Measurements from ENCODE around the gene SST.

DNA sequence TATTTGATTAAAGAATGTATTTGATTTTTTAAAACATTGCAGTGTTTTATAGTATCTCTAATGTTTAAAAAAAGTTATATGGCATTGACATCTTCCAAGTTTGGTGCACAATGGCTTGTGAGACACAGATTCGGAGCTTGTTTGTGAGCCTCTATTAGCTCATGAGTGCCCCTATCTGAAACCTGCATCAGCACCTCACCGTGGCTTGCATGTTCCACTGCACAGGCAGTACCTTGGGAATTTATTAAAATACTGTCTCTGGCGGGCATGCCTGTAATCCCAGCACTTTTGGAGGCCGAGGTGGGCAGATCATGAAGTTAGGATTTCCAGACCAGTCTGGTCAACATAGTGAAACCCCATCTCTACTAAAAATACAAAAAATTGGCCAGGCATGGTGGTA is 39.0 kb upstream of the SST start:
- TF ChIP-seq POLR2AphosphoS5 (IDR thresholded peaks at IDR 0.05) (no peak), POLR2A (IDR thresholded peaks at IDR 0.05) (no peak)
- TF ChIP-seq, protein P1, sequence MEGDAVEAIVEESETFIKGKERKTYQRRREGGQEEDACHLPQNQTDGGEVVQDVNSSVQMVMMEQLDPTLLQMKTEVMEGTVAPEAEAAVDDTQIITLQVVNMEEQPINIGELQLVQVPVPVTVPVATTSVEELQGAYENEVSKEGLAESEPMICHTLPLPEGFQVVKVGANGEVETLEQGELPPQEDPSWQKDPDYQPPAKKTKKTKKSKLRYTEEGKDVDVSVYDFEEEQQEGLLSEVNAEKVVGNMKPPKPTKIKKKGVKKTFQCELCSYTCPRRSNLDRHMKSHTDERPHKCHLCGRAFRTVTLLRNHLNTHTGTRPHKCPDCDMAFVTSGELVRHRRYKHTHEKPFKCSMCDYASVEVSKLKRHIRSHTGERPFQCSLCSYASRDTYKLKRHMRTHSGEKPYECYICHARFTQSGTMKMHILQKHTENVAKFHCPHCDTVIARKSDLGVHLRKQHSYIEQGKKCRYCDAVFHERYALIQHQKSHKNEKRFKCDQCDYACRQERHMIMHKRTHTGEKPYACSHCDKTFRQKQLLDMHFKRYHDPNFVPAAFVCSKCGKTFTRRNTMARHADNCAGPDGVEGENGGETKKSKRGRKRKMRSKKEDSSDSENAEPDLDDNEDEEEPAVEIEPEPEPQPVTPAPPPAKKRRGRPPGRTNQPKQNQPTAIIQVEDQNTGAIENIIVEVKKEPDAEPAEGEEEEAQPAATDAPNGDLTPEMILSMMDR (IDR thresholded peaks at IDR 0.05): no peak

Data from sigmoid colon (tissue), 4 donors.